ENCODE measurements around the gene COX8A.

Gene COX8A

GRCh38 chr11:64023712-64024710, 49.6 kb downstream of the COX8A start:
- DNase-seq = no peak

GRCh38 chr11:64025205-64025604, 50.8 kb downstream of the COX8A start:
- DNase-seq = no peak

All from NCI-H524 treated with DMSO at 0.1 percent for 48 hours (cell line).